Measurements from ENCODE around the gene SNORC. TPM values are rescaled to one million over a fixed set of nuclear protein-coding genes. Genes with fewer than 3 reads are reported as not detected.

The SNORC gene
- total RNA-seq, 1 donor from 2014 or later = 3.0 TPM

- TF ChIP-seq CTCF (conservative IDR thresholded peaks at IDR 0.05) = no peak
- H3K27ac Mint-ChIP-seq (ENCODE audit: unreplicated experiment) = no peak overlapping the region
- peaks cover 24% of the 10 kb centered on the region for H3K4me1 Mint-ChIP-seq
- DNase-seq (ENCODE audit: low read depth, low spot score) = no peak
- H3K9me3 Mint-ChIP-seq = no peaks in the 10 kb centered on the region
- H3K36me3 Mint-ChIP-seq (ENCODE audit: low read depth) = no peaks in the 10 kb centered on the region
- H3K4me3 Mint-ChIP-seq = no peak overlapping the region
- peaks cover 8% of the 10 kb centered on the region for H3K27me3 Mint-ChIP-seq (ENCODE audit: low read depth)
These were observed 21.0 kb downstream of the SNORC start for GRCh38 chr2:232890896-232891601.

- Mint-ChIP-seq H3K9me3 (no peaks in the 10 kb centered on the region), H3K4me3 (no peak overlapping the region), H3K27ac (ENCODE audit: unreplicated experiment) (no peak overlapping the region), H3K4me1 (peaks cover 24% of the 10 kb centered on the region), H3K27me3 (ENCODE audit: low read depth) (peaks cover 6% of the 10 kb centered on the region), H3K36me3 (ENCODE audit: low read depth) (no peaks in the 10 kb centered on the region)
- TF ChIP-seq CTCF (conservative IDR thresholded peaks at IDR 0.05) = no peak
- no peak for DNase-seq (ENCODE audit: low read depth, low spot score)
These were observed 21.6 kb downstream of the SNORC start for GRCh38 chr2:232891621-232892071.

- no peaks in the 10 kb centered on the region for H3K36me3 Mint-ChIP-seq (ENCODE audit: low read depth)
- no peak for DNase-seq (ENCODE audit: low read depth, low spot score)
- H3K9me3 Mint-ChIP-seq = no peaks in the 10 kb centered on the region
- H3K4me1 Mint-ChIP-seq = peaks cover 24% of the 10 kb centered on the region
- TF ChIP-seq CTCF (conservative IDR thresholded peaks at IDR 0.05) = no peak
- no peak overlapping the region for H3K27ac Mint-ChIP-seq (ENCODE audit: unreplicated experiment)
- H3K27me3 Mint-ChIP-seq (ENCODE audit: low read depth) = peaks cover 6% of the 10 kb centered on the region
- no peak overlapping the region for H3K4me3 Mint-ChIP-seq
These were observed 22.2 kb downstream of the SNORC start for GRCh38 chr2:232892221-232892620.

DNA sequence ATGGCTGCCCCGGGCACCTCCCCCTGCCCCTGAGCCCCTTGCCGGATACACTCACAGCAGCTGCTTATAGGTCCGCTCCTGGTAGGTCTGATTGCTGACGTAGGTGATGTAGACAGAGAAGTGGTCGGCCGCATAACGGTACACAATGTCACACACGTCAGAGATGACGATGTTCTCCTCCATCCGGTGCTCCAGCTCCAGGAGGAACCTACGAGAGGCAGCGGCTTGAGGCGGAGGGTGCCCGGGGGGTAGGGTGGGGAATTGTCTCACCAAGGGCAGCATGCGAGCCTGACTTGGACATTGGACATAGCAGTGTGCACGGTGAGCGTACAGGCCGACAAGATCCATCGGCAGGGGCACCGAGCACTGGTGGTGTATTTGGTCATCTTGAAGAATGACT is 22.8 kb downstream of the SNORC start:
- no peak for TF ChIP-seq CTCF (conservative IDR thresholded peaks at IDR 0.05)
- peaks cover 6% of the 10 kb centered on the region for H3K27me3 Mint-ChIP-seq (ENCODE audit: low read depth)
- H3K4me1 Mint-ChIP-seq = peaks cover 24% of the 10 kb centered on the region
- H3K4me3 Mint-ChIP-seq = no peak overlapping the region
- no peak overlapping the region for H3K27ac Mint-ChIP-seq (ENCODE audit: unreplicated experiment)
- H3K36me3 Mint-ChIP-seq (ENCODE audit: low read depth) = no peaks in the 10 kb centered on the region
- H3K9me3 Mint-ChIP-seq = no peaks in the 10 kb centered on the region
- no peak for DNase-seq (ENCODE audit: low read depth, low spot score)

DNA sequence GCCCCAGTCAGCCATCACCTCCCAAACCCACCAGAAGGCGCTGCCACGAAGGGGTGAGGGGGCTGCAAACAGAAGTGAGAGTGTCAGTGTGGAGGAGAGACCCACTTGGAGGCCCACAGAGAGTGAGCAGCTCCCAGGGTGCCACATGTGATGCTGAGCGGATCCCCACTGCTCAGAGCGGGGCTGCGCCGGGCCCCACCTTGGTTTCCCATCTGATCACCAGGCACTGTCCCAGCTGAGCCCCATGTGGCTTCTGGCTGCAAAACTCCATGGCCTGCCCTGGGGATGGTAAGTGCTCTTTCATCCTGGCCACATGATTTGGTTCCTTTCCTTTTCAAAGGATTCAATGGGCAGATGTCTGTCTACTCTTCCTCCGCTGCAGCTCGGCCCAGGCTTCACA is 23.8 kb downstream of the SNORC start:
- Mint-ChIP-seq H3K9me3 (no peaks in the 10 kb centered on the region), H3K4me1 (peaks cover 24% of the 10 kb centered on the region), H3K27me3 (ENCODE audit: low read depth) (peaks cover 6% of the 10 kb centered on the region), H3K36me3 (ENCODE audit: low read depth) (no peaks in the 10 kb centered on the region), H3K27ac (ENCODE audit: unreplicated experiment) (no peak overlapping the region), H3K4me3 (no peak overlapping the region)
- DNase-seq (ENCODE audit: low read depth, low spot score) = no peak
- TF ChIP-seq CTCF (conservative IDR thresholded peaks at IDR 0.05) = no peak
